HepG2 (cell line): ENCODE results near the gene GSG1. TPM values are rescaled to one million over a fixed set of nuclear protein-coding genes. Genes with fewer than 3 reads are reported as not detected.

ENCODE experiments used
- ATAC-seq: fragments of 200-7000 bp; cut with Tn5 transposase; 3 replicates; pipeline ENCODE4 v1.9.1; 2020; ENCODE audit warnings: mild to moderate bottlenecking, moderate library complexity
- BruUV-seq: library from RNA; stranded (reverse); fragments of 400-500 nt; replicated peaks from 2 replicates; lab custom pipeline; 2021; lab: Mats Ljungman, UMichigan
- CTCF ChIA-PET: fragments of 300-600 bp; formaldehyde crosslinking; extraction: SDS; loops from one replicate; lab custom pipeline; 2021; ENCODE audit warnings: low total read pairs, inconsistent platforms, low intra/inter-chr PET ratio; lab: Yijun Ruan, JAX
- POLR2A ChIA-PET: fragments of 350-600 bp; sonication (Branson Sonifier 250); formaldehyde crosslinking; loops from one replicate; lab custom pipeline; 2020; ENCODE audit warnings: antibody characterized with exemption, inconsistent platforms; lab: Yijun Ruan, JAX
- DNase-seq: peaks from one replicate; pipeline ENCODE4 v3.0.0-alpha.2; 2015; ENCODE audit warnings: low spot score
- FAIRE-seq: peaks from 3 replicates; lab custom pipeline; 2011; peaks lifted over from hg19 to GRCh38; lab: Jason Lieb, UNC
- H2AFZ ChIP-seq: one replicate; pipeline ENCODE4 v1.6.1; 2011; ENCODE audit warnings: low read length, inconsistent platforms
- H3K27ac ChIP-seq: fragments of 300-600 bp; 3 replicates; pipeline ENCODE4 v1.8.0; 2011; ENCODE audit warnings: mixed run types, mild to moderate bottlenecking, mixed read lengths, low read length, inconsistent platforms; ENCODE audit not compliant: insufficient read depth; ENCODE audit errors: extremely low read length
- H3K27me3 ChIP-seq, 2 experiments: fragments of 200-600 bp in 1 of 2; 2 replicates in 1 of 2; 3 replicates in 1 of 2; pipeline versions ENCODE4 v1.6.0 to v1.8.0; 2011; ENCODE audit warnings: low read length in 2 of 2, mild to moderate bottlenecking in 2 of 2, moderate library complexity in 2 of 2, inconsistent platforms in 1 of 2; ENCODE audit not compliant: insufficient read depth in 2 of 2, control insufficient read depth in 1 of 2
- H3K36me3 ChIP-seq, 2 experiments: fragments of 200-600 bp in 1 of 2; replicated peaks in 1 of 2; 2 replicates in 1 of 2; 3 replicates in 1 of 2; pipeline versions ENCODE4 v1.5.1 to v1.8.0; 2011; ENCODE audit warnings: low read length in 2 of 2, inconsistent platforms in 1 of 2; ENCODE audit not compliant: insufficient read depth in 2 of 2, control insufficient read depth in 1 of 2
- H3K4me1 ChIP-seq: 2 replicates; pipeline ENCODE4 v1.5.1; 2012; ENCODE audit warnings: low read length, inconsistent platforms; ENCODE audit not compliant: insufficient read depth
- H3K4me2 ChIP-seq: 2 replicates; pipeline ENCODE4 v1.6.0; 2011; ENCODE audit warnings: low read depth, low read length, inconsistent platforms
- H3K4me3 ChIP-seq, 3 experiments: fragments of 200-600 bp in 1 of 3; sonication (generic), shearing (Covaris generic) in 1 of 3; replicated peaks in 1 of 3; 2 replicates each; pipeline ENCODE4 v1.5.1; 2011 to 2016; ENCODE audit warnings: low read length in 3 of 3, inconsistent platforms in 2 of 3, low read depth in 2 of 3, mild to moderate bottlenecking in 2 of 3, control low read depth in 1 of 3, mixed read lengths in 1 of 3; ENCODE audit not compliant: insufficient read depth in 1 of 3
- H3K79me2 ChIP-seq: one replicate; pipeline ENCODE4 v1.6.1; 2011; ENCODE audit warnings: low read length, inconsistent platforms; ENCODE audit not compliant: insufficient read depth
- H3K9ac ChIP-seq: 2 replicates; pipeline ENCODE4 v1.6.0; 2011; ENCODE audit warnings: mild to moderate bottlenecking, low read depth, low read length, inconsistent platforms; ENCODE audit not compliant: insufficient read depth
- H3K9me3 ChIP-seq: 2 replicates; pipeline ENCODE4 v1.5.1; 2012; ENCODE audit warnings: mild to moderate bottlenecking, low read length
- H4K20me1 ChIP-seq: 2 replicates; pipeline ENCODE4 v1.6.0; 2011; ENCODE audit warnings: inconsistent platforms, mild to moderate bottlenecking, low read length, moderate library complexity; ENCODE audit not compliant: insufficient read depth
- BCLAF1 ChIP-seq: fragments of 450-650 bp; IDR thresholded peaks from 2 replicates; pipeline ENCODE4 v1.6.1; 2017; ENCODE audit warnings: mild to moderate bottlenecking
- FOXC1 ChIP-seq: sonication (generic); formaldehyde crosslinking; IDR thresholded peaks from 2 replicates; pipeline ENCODE4 v1.8.0; 2022; ENCODE audit warnings: mild to moderate bottlenecking, missing genetic modification reagents, borderline replicate concordance
- RARG ChIP-seq: sonication (generic); formaldehyde crosslinking; IDR thresholded peaks from 2 replicates; pipeline ENCODE4 v1.4.0; 2020; ENCODE audit warnings: low read depth, mild to moderate bottlenecking, missing genetic modification reagents
- SNAI1 ChIP-seq: sonication (generic); formaldehyde crosslinking; IDR thresholded peaks from 2 replicates; pipeline ENCODE4 v1.5.0; 2020; ENCODE audit warnings: mild to moderate bottlenecking, missing genetic modification reagents, borderline replicate concordance
- TAF1 ChIP-seq: sonication (generic); formaldehyde crosslinking; IDR thresholded peaks from 2 replicates; pipeline ENCODE4 v1.4.0; 2020; ENCODE audit warnings: missing genetic modification reagents
- ZBTB37 ChIP-seq: sonication (generic); formaldehyde crosslinking; IDR thresholded peaks from 2 replicates; pipeline ENCODE4 v1.4.0; 2020; ENCODE audit warnings: mild to moderate bottlenecking, missing genetic modification reagents
- ZNF20 ChIP-seq: sonication (generic); formaldehyde crosslinking; IDR thresholded peaks from 2 replicates; pipeline ENCODE4 v1.4.0; 2020; ENCODE audit warnings: mild to moderate bottlenecking, moderate library complexity, missing genetic modification reagents
- ZNF30 ChIP-seq: sonication (generic); formaldehyde crosslinking; IDR thresholded peaks from 2 replicates; pipeline ENCODE4 v1.5.0; 2020; ENCODE audit warnings: mild to moderate bottlenecking, missing genetic modification reagents
- ZNF552 ChIP-seq: sonication (generic); formaldehyde crosslinking; IDR thresholded peaks from 2 replicates; pipeline ENCODE4 v1.9.0; 2022; ENCODE audit warnings: missing genetic modification reagents, mild to moderate bottlenecking, borderline replicate concordance
- WGBS: methylation state at CpG from one replicate; pipeline ENCODE4 v1.1.6; 2017; ENCODE audit warnings: low lambda C conversion rate; 5-methylcytosine and 5-hydroxymethylcytosine counted together
- in situ Hi-C: cut with HindIII; loops from 2 replicates; pipeline ENCODE4 v1.10.0; 2017; ENCODE audit warnings: low pct_unique_long_range_greater_than_20kb; ENCODE audit not compliant: extremely low pct_ligation_motif_present
- intact Hi-C: fragments of 100-400 bp; cut with micrococcal nuclease; formaldehyde crosslinking; loops from one replicate; pipeline ENCODE4 v1.10.0; 2022; ENCODE audit not compliant: unreplicated experiment
- polyA plus RNA-seq, 8 experiments: library from polyadenylated mRNA; depleted of rRNA in 3 of 8; stranded (reverse) in 7 of 8; unstranded in 1 of 8; fragments of >200 nt; fragmentation: Illumina TruSeq in 4 of 8; extraction: Trizol in 4 of 8; gene quantifications; 2 replicates each; pipeline versions ENCODE4 v1.2.1 to v1.2.3, GENCODE V29; 2011 to 2016; ENCODE audit warnings: low read depth in 4 of 8, missing spikeins in 1 of 8, mixed read lengths in 1 of 8; ENCODE audit not compliant: insufficient read depth in 1 of 8
- total RNA-seq, 5 experiments: library from RNA; depleted of rRNA; stranded (reverse); fragments of >200 nt; fragmentation: Illumina TruSeq; extraction: Trizol; gene quantifications; 2 replicates each; pipeline ENCODE4 v1.2.3, GENCODE V29; 2016; ENCODE audit warnings: low read depth in 1 of 5
- TF ChIP-seq, protein P1 (sequence below): sonication (generic); formaldehyde crosslinking; IDR thresholded peaks from 2 replicates; pipeline ENCODE4; 2020; ENCODE audit warnings: missing genetic modification reagents, mild to moderate bottlenecking, borderline replicate concordance

The GSG1 gene
- total and polyA plus RNA-seq, 2 of the 13 experiments (the other 11 are each of a cell fraction or from before 2014, with no cell fraction given), result not detected

DNA sequence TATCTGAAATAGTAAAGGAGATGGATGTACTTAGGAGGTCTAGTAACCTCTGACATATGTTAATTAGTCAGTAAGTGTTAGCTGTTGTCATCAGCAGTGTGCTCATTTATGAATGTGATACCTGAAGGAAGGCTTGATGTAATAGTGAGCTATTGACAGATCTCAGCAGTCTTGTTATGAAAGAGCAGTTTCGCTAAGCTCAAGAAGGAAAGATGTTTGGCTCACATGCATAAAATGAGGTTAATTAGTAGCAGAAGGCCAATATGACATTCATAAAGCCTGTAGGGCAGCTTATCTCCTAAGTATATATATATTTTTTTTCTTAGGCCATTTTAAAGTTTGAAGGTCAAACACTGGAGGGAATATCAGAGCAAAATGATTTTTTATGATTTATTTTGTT is 56.5 kb downstream of the GSG1 start:
- POLR2A ChIA-PET, result no interaction called here
- in situ Hi-C loops, result no loop called here
- H2AFZ ChIP-seq, result no peak overlapping the region
- no peak overlapping the region for H3K27ac ChIP-seq
- TF ChIP-seq RARG (CRISPR knock-in tag), result no peak
- TF ChIP-seq ZBTB37 (CRISPR knock-in tag), result no peak
- no peak for TF ChIP-seq ZNF552 (CRISPR knock-in tag)
- no peak for ATAC-seq
- no peak overlapping the region for H3K4me3 ChIP-seq
- DNase-seq, result no peak
- no peak for FAIRE-seq
- CTCF ChIA-PET, result no interaction called here
- H3K9me3 ChIP-seq, result no peaks in the 10 kb centered on the region
- 88% methylated on average over 1 of the region's 1 CpG for WGBS
- H3K9ac ChIP-seq, result no peak overlapping the region
- peaks cover 2 to 10% of the 10 kb centered on the region in 2 experiments; a peak in 2 of 5 replicates for H3K27me3 ChIP-seq
- peaks cover 38% of the 10 kb centered on the region for H3K4me1 ChIP-seq
- no peaks in the 10 kb centered on the region for H3K36me3 ChIP-seq
- no peak overlapping the region for H3K4me2 ChIP-seq
- no TSS peak for BruUV-seq
- H3K79me2 ChIP-seq, result no peaks in the 10 kb centered on the region
- no peaks in the 10 kb centered on the region for H4K20me1 ChIP-seq
- intact Hi-C loops, result no loop called here

GRCh38 chr12:13045816-13046215 is 57.7 kb downstream of the GSG1 start:
- in situ Hi-C loops, result no loop called here
- no peak for DNase-seq
- intact Hi-C loops, result no loop called here
- no peaks in the 10 kb centered on the region for H3K36me3 ChIP-seq
- H2AFZ ChIP-seq, result no peak overlapping the region
- ChIA-PET POLR2A (no interaction called here), CTCF (no interaction called here)
- no peak overlapping the region for H3K4me3 ChIP-seq
- FAIRE-seq, result no peak
- peaks cover 2 to 14% of the 10 kb centered on the region in 2 experiments; a peak in 3 of 5 replicates for H3K27me3 ChIP-seq
- no peaks in the 10 kb centered on the region for H4K20me1 ChIP-seq
- H3K4me2 ChIP-seq, result no peak overlapping the region
- H3K4me1 ChIP-seq, result peaks cover 36% of the 10 kb centered on the region
- no peaks in the 10 kb centered on the region for H3K79me2 ChIP-seq
- no peak for ATAC-seq
- no TSS peak for BruUV-seq
- no peaks in the 10 kb centered on the region for H3K9me3 ChIP-seq
- no peak overlapping the region for H3K27ac ChIP-seq
- H3K9ac ChIP-seq, result no peak overlapping the region
- WGBS, result 88% methylated on average over 8 of the region's 8 CpGs
- TF ChIP-seq BCLAF1 (no peak), ZNF30 (CRISPR knock-in tag) (no peak), TAF1 (CRISPR knock-in tag) (no peak), SNAI1 (CRISPR knock-in tag) (no peak), FOXC1 (CRISPR knock-in tag) (no peak), ZNF20 (no peak)
- TF ChIP-seq, protein P1, sequence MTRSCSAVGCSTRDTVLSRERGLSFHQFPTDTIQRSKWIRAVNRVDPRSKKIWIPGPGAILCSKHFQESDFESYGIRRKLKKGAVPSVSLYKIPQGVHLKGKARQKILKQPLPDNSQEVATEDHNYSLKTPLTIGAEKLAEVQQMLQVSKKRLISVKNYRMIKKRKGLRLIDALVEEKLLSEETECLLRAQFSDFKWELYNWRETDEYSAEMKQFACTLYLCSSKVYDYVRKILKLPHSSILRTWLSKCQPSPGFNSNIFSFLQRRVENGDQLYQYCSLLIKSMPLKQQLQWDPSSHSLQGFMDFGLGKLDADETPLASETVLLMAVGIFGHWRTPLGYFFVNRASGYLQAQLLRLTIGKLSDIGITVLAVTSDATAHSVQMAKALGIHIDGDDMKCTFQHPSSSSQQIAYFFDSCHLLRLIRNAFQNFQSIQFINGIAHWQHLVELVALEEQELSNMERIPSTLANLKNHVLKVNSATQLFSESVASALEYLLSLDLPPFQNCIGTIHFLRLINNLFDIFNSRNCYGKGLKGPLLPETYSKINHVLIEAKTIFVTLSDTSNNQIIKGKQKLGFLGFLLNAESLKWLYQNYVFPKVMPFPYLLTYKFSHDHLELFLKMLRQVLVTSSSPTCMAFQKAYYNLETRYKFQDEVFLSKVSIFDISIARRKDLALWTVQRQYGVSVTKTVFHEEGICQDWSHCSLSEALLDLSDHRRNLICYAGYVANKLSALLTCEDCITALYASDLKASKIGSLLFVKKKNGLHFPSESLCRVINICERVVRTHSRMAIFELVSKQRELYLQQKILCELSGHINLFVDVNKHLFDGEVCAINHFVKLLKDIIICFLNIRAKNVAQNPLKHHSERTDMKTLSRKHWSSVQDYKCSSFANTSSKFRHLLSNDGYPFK (CRISPR knock-in tag), result no peak
